ENCODE data around the gene CAMKK2.

Gene CAMKK2

DNA sequence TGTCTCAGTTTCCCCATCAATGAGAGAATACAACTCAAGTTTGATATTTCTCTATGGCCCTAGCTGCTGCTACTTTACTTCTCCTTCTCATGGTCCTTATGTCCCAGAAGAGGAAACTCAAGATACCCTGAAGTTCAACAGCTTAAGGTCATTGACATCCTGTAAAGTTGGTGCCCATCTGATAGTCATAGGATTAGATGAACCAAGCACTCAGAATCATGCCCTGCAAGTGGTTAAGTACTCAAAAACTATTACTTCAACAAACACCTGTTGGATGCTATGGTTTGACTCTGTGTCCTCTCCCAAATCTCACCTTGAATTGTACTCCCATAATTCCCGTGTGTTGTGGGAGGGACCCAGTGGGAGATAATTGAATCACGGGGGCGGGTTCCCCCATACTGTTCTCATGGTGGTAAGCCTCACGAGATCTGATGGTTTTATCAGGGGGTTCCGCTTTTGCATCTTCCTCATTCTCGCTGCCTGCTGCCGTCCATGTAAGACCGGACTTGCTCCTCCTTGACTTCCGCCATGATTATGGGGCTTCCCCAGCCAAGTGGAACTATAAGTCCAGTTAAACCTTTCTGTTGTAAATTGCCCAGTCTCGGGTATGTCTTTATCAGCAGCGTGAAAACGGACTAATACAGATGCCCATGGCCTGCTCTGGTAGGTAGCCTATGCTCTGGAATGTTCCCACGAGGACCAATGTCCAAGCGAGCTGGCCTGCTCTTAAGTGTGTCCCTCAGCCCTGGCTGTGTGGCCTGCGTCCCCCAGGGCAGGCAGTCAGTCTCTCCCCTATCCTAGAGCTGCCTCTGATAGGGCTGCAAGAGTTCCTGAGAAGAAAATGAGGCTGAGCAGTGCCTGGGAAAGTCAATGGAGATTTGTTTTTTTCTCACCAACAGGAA, 18.1 kb downstream of the CAMKK2 start:
- no peak overlapping the region for H4K5ac ChIP-seq (ENCODE audit: low read length)
- H3K9ac ChIP-seq (ENCODE audit: low read length), result no peak overlapping the region
- no peak for DNase-seq
- H3K79me2 ChIP-seq (ENCODE audit: control insufficient read depth, insufficient read depth, low read length), result peaks cover 31% of the 10 kb centered on the region
- no peak overlapping the region for H3K23ac ChIP-seq (ENCODE audit: low read length)
- no peak overlapping the region for H3K27ac ChIP-seq (ENCODE audit: low read depth, low read length)
- no peak overlapping the region for H3K4me2 ChIP-seq (ENCODE audit: low read length)
- H3K4ac ChIP-seq (ENCODE audit: low read depth, low read length), result no peak overlapping the region
- H3K4me1 ChIP-seq (ENCODE audit: control insufficient read depth, low read depth, low read length), result peaks cover 16% of the 10 kb centered on the region
- H4K8ac ChIP-seq (ENCODE audit: low read depth, low read length), result no peak overlapping the region
- H3K56ac ChIP-seq (ENCODE audit: low read length), result peak overlapping the region; percentile 75
- no peaks in the 10 kb centered on the region for H3K27me3 ChIP-seq (ENCODE audit: insufficient read depth, low read length, poor library complexity)
- H3K18ac ChIP-seq (ENCODE audit: low read length), result peak overlapping the region; percentile 52
- no peak overlapping the region for H2BK120ac ChIP-seq (ENCODE audit: low read depth, low read length)
- H2AK5ac ChIP-seq (ENCODE audit: low read length), result no peak overlapping the region
- WGBS (ENCODE audit: extremely low coverage, insufficient coverage, low lambda C conversion rate), result no CpG with 5 or more reads among the region's 15 CpGs
- H3K36me3 ChIP-seq (ENCODE audit: control insufficient read depth, insufficient read depth, low read length), result peaks cover 6% of the 10 kb centered on the region
- H2BK5ac ChIP-seq (ENCODE audit: low read length), result peak overlapping the region; percentile 49
- no peak overlapping the region for H2BK15ac ChIP-seq (replicated peaks; ENCODE audit: low read depth)
- peaks cover 17% of the 10 kb centered on the region for H3K79me1 ChIP-seq (ENCODE audit: low read length)
- H3K4me3 ChIP-seq (ENCODE audit: low read length), result no peak overlapping the region

GRCh38 chr12:121277374-121277759, 19.1 kb downstream of the CAMKK2 start:
- no peak overlapping the region for H3K9ac ChIP-seq (ENCODE audit: low read length)
- no peak overlapping the region for H3K56ac ChIP-seq (ENCODE audit: low read length)
- peaks cover 8% of the 10 kb centered on the region for H3K36me3 ChIP-seq (ENCODE audit: control insufficient read depth, insufficient read depth, low read length)
- peaks cover 15% of the 10 kb centered on the region for H3K4me1 ChIP-seq (ENCODE audit: control insufficient read depth, low read depth, low read length)
- no peaks in the 10 kb centered on the region for H3K27me3 ChIP-seq (ENCODE audit: insufficient read depth, low read length, poor library complexity)
- no peak overlapping the region for H2BK15ac ChIP-seq (replicated peaks; ENCODE audit: low read depth)
- no CpG with 5 or more reads among the region's 6 CpGs for WGBS (ENCODE audit: extremely low coverage, insufficient coverage, low lambda C conversion rate)
- no peak overlapping the region for H2BK5ac ChIP-seq (ENCODE audit: low read length)
- no peak overlapping the region for H3K4me3 ChIP-seq (ENCODE audit: low read length)
- no peak for DNase-seq
- no peak overlapping the region for H3K4ac ChIP-seq (ENCODE audit: low read depth, low read length)
- H3K18ac ChIP-seq (ENCODE audit: low read length), result no peak overlapping the region
- H3K23ac ChIP-seq (ENCODE audit: low read length), result no peak overlapping the region
- no peak overlapping the region for H4K8ac ChIP-seq (ENCODE audit: low read depth, low read length)
- peaks cover 35% of the 10 kb centered on the region for H3K79me2 ChIP-seq (ENCODE audit: control insufficient read depth, insufficient read depth, low read length)
- H3K79me1 ChIP-seq (ENCODE audit: low read length), result peaks cover 23% of the 10 kb centered on the region
- no peak overlapping the region for H2AK5ac ChIP-seq (ENCODE audit: low read length)
- H3K4me2 ChIP-seq (ENCODE audit: low read length), result no peak overlapping the region
- H3K27ac ChIP-seq (ENCODE audit: low read depth, low read length), result no peak overlapping the region
- H2BK120ac ChIP-seq (ENCODE audit: low read depth, low read length), result no peak overlapping the region
- H4K5ac ChIP-seq (ENCODE audit: low read length), result no peak overlapping the region

DNA sequence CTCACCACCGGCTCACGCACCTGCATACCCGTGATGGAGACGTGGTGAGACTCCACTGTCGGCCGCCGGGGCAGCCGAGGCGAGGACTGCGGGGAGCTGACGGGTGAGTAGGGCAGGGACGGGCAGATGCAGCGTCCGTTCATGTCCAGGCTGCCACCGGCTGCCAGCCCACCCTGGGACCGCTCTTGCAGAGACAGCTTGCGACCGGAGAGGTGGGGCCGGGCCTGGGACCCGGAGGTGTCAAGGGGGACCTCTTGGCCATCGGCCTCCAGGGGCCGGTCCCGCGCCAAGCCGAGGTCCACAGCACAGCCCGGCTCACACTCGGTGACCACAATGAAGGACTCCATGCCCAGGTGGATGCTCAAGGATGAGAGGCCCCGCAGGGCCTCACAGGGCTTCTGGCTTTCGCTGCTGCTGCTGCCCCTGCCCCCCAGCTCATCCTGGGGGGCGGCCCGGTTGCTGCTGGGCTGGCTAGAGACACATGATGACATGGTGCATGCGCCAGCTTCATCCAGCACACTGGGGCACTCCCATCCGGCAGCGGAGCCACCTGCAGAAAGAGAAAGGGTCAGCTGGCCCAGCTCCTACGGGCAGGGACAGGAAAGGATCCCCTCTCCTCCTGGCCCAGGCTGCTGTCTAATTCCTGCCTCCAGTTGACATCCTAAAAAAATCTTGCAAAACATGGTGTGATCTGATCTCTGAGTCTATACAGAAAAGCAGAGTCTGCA, 22.3 kb downstream of the CAMKK2 start:
- WGBS (ENCODE audit: extremely low coverage, insufficient coverage, low lambda C conversion rate), result no CpG with 5 or more reads among the region's 35 CpGs
- H3K23ac ChIP-seq (ENCODE audit: low read length), result no peak overlapping the region

GRCh38 chr12:121273364-121273896, 23.1 kb downstream of the CAMKK2 start:
- DNase-seq, result no peak
- Histone ChIP-seq H3K18ac (ENCODE audit: low read length) (no peak overlapping the region), H3K27ac (ENCODE audit: low read depth, low read length) (no peak overlapping the region), H4K5ac (ENCODE audit: low read length) (no peak overlapping the region), H2AK5ac (ENCODE audit: low read length) (no peak overlapping the region), H3K27me3 (ENCODE audit: insufficient read depth, low read length, poor library complexity) (no peaks in the 10 kb centered on the region), H3K79me2 (ENCODE audit: control insufficient read depth, insufficient read depth, low read length) (peaks cover 21% of the 10 kb centered on the region), H4K8ac (ENCODE audit: low read depth, low read length) (no peak overlapping the region), H2BK120ac (ENCODE audit: low read depth, low read length) (no peak overlapping the region), H3K23ac (ENCODE audit: low read length) (no peak overlapping the region), H3K4me3 (ENCODE audit: low read length) (no peak overlapping the region), H2BK15ac (replicated peaks; ENCODE audit: low read depth) (no peak overlapping the region), H3K79me1 (ENCODE audit: low read length) (peaks cover 17% of the 10 kb centered on the region), H3K4ac (ENCODE audit: low read depth, low read length) (no peak overlapping the region), H3K4me1 (ENCODE audit: control insufficient read depth, low read depth, low read length) (no peaks in the 10 kb centered on the region), H3K9ac (ENCODE audit: low read length) (no peak overlapping the region), H3K36me3 (ENCODE audit: control insufficient read depth, insufficient read depth, low read length) (peaks cover 17% of the 10 kb centered on the region), H2BK5ac (ENCODE audit: low read length) (no peak overlapping the region), H3K56ac (ENCODE audit: low read length) (no peak overlapping the region), H3K4me2 (ENCODE audit: low read length) (no peak overlapping the region)
- no CpG with 5 or more reads among the region's 14 CpGs for WGBS (ENCODE audit: extremely low coverage, insufficient coverage, low lambda C conversion rate)

More for the DNA sequence above, 22.3 kb downstream of the CAMKK2 start:
- Histone ChIP-seq H4K8ac (ENCODE audit: low read depth, low read length) (no peak overlapping the region), H3K4me3 (ENCODE audit: low read length) (no peak overlapping the region), H3K4me1 (ENCODE audit: control insufficient read depth, low read depth, low read length) (no peaks in the 10 kb centered on the region), H2AK5ac (ENCODE audit: low read length) (no peak overlapping the region), H3K9ac (ENCODE audit: low read length) (no peak overlapping the region), H3K79me1 (ENCODE audit: low read length) (peaks cover 22% of the 10 kb centered on the region), H3K27ac (ENCODE audit: low read depth, low read length) (no peak overlapping the region), H2BK15ac (replicated peaks; ENCODE audit: low read depth) (no peak overlapping the region), H2BK120ac (ENCODE audit: low read depth, low read length) (no peak overlapping the region), H3K79me2 (ENCODE audit: control insufficient read depth, insufficient read depth, low read length) (peaks cover 29% of the 10 kb centered on the region), H3K56ac (ENCODE audit: low read length) (peak overlapping the region; percentile 25), H3K4me2 (ENCODE audit: low read length) (no peak overlapping the region), H3K27me3 (ENCODE audit: insufficient read depth, low read length, poor library complexity) (no peaks in the 10 kb centered on the region), H4K5ac (ENCODE audit: low read length) (no peak overlapping the region), H3K18ac (ENCODE audit: low read length) (no peak overlapping the region), H2BK5ac (ENCODE audit: low read length) (no peak overlapping the region), H3K4ac (ENCODE audit: low read depth, low read length) (no peak overlapping the region), H3K36me3 (ENCODE audit: control insufficient read depth, insufficient read depth, low read length) (peaks cover 12% of the 10 kb centered on the region)
- DNase-seq, result no peak

DNA sequence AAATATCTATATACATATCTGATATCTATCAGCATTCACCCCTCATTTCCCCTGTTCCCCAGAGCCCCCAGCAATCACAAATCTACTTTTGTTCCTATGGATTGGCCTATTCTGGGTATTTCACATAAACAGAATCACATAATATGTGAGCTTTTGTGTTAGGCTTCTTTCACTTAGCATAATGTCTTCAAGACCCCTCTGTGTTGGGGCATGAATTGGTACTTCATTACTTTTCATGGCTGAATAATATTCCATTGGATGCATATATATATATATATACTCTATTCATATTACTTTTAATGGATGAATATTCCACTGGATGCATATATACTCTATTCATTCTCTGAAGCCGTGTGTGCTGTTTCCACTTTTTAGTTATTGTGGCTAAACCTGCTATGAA, 28.7 kb downstream of the CAMKK2 start:
- Histone ChIP-seq H2BK120ac (ENCODE audit: low read depth, low read length) (no peak overlapping the region), H3K23ac (ENCODE audit: low read length) (no peak overlapping the region), H3K79me1 (ENCODE audit: low read length) (peaks cover 3% of the 10 kb centered on the region), H2AK5ac (ENCODE audit: low read length) (no peak overlapping the region), H4K5ac (ENCODE audit: low read length) (no peak overlapping the region), H3K27ac (ENCODE audit: low read depth, low read length) (no peak overlapping the region), H3K18ac (ENCODE audit: low read length) (no peak overlapping the region), H3K27me3 (ENCODE audit: insufficient read depth, low read length, poor library complexity) (no peaks in the 10 kb centered on the region), H4K8ac (ENCODE audit: low read depth, low read length) (no peak overlapping the region), H2BK15ac (replicated peaks; ENCODE audit: low read depth) (no peak overlapping the region), H3K56ac (ENCODE audit: low read length) (no peak overlapping the region), H3K79me2 (ENCODE audit: control insufficient read depth, insufficient read depth, low read length) (peaks cover under 1% of the 10 kb centered on the region), H3K9ac (ENCODE audit: low read length) (no peak overlapping the region), H3K4ac (ENCODE audit: low read depth, low read length) (no peak overlapping the region), H3K4me1 (ENCODE audit: control insufficient read depth, low read depth, low read length) (no peaks in the 10 kb centered on the region), H2BK5ac (ENCODE audit: low read length) (no peak overlapping the region), H3K36me3 (ENCODE audit: control insufficient read depth, insufficient read depth, low read length) (peaks cover 24% of the 10 kb centered on the region), H3K4me2 (ENCODE audit: low read length) (no peak overlapping the region), H3K4me3 (ENCODE audit: low read length) (no peak overlapping the region)
- DNase-seq, result no peak
- no CpG with 5 or more reads among the region's 1 CpG for WGBS (ENCODE audit: extremely low coverage, insufficient coverage, low lambda C conversion rate)
